Mesenteric fat pad (tissue), 1 donor: ENCODE data around the gene CCDC9B. TPM values are rescaled to one million over a fixed set of nuclear protein-coding genes. Genes with fewer than 3 reads are reported as not detected.
A peak's percentile ranks its signal among the peaks of the same experiment; 100 is the strongest.

Source experiments
- DNase-seq: peaks from one replicate; pipeline ENCODE4 v3.0.0-alpha.2; 2020; ENCODE audit warnings: low spot score
- long read RNA-seq: library from polyadenylated mRNA; unstranded; transcript quantifications from one replicate; pipeline ENCODE4 v2.0.0, GENCODE V29; 2020
- total RNA-seq: library from RNA; stranded (reverse); fragmentation: NEBNext Ultra II Directional; extraction: Animal tissue kit (Norgen Biotek cat#: 25700); gene quantifications from one replicate; pipeline ENCODE4 v1.2.1, GENCODE V29; 2021
- donor health status: DM: yes; HTN: yes; CAD: no.

Gene CCDC9B
- total RNA-seq, result 10.6 TPM
- long read RNA-seq, result 0 reads

DNA sequence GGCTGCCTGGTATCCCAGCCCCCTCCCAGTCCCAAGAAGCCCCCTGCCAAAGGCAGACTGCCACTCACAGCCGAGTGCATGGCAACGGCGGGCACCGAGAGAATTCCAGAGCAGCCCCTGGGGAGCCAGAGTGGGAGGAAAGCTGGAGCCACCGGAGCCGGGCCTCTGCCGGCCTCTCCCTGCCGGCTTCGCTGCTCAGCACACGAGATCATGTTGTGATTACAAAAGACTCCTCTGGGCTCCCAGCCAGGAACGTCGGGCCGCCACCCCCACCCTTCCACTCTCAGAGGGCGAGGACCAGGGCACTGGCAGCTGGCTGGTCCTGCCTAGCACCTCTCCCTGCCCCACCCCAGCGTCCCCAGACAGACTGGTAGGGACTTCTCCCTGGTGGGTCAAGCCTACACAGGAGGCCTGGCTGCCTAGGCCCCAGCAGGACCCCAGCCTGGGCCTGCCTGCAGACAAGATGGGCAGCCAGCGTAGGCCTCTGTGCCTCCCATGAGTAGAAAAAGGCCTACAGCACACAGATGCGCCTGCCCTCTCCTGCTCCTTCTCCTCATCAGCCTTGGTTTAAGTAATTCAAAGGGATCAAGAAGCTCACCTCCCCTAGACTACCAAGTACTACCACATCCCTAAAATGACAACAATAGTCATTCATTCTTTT lies at the start of gene CCDC9B:
TSS of gene CCDC9B (minus strand) at position 200 of the 661 bp plus-strand sequence. CDS start at position 80, 120 bp downstream.
- DNase-seq, result peak; percentile 95

DNA sequence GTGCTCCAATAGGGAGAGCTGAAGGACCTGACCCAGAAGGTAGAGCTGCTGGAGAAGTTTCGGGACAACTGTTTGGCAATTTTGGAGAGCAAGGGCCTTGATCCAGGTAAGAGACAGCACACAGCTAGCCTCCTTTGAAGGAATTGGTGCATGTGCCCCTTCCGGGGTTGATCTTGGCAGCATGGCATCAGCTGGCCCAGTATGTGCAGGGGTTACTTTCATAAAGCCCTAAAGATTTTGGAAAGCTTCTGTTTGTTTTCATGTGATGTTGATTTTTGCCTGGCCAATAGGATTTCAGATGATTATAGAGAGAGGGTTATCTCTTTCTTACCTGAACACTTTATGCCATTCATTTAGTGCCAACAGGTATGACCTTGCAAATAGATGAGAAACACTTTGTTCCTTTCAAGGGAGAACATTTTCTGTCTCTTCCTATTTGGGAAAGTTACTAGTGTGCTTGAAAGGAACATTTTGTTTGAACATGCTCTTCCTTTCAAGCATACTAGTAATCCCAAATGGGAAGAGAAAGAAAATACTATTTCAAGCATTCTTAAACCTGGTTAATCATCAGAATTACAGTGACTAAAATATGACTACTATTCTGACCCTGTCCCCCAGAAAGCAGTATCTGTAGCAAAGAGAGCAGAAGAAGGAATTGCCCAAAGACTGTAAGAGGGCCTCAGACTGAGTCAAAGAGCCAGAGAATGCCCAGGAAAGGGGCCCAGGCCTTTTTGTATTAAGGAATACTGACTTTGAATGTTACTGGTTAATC lies 49.3 kb upstream of the CCDC9B start:
- DNase-seq, result no peak

DNA sequence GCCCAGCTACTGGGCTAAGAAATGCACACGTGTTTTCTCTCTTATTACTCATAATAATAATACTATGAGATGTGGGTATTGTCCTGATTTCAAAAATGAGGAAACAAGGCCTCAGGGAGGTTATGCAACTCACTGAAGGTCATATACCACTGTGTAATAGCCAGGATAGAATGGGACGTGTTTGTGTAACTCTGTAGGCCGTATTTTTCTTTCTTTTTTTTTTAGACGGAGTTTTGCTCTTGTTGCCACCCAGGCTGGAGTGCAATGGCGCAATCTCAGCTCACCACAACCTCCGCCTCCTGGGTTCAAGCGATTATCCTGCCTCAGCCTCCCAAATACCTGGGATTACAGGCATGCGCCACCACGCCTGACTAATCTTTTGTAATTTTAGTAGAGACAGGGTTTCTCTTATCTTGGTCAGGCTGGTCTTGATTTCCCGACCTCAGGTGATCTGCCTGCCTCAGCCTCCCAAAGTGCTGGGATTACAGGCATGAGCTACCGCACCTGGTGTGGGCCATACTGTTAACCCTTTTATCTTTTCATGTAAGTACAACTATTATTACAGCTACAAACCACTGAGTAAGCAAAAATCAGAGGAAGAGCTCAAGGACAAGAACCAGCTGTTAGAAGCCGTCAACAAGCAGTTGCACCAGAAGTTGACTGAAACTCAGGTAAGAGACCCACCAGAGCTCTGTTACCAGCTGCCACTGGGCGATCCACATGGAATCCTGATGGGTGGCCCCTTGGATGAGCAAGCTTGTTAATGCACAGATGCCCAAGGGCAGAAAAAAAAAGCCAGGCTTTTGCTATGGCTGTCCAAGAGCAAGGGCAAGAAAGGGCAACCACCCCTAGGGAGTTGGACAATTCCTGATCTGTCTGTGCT lies 48.4 kb upstream of the CCDC9B start:
- DNase-seq, result no peak

DNA sequence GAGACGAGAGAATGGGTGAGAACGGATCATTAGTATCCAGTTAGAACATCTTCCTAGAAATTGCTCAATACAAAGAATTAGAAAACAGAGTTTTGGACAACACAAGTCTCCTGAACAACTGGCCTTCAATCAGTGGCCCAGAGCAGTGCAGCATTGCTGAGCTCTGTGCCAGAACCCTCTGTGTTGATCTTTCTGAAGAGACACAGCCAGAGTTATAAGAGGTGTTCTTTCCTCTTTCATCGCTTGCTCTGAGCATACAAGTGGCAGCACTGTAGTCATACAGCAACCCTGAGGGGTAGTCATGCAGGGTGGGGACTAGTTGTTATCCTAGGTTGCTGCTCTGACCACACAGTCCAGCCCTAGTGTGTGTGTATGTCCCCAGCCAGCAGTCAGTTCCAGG lies 45.7 kb upstream of the CCDC9B start:
- no peak for DNase-seq

DNA sequence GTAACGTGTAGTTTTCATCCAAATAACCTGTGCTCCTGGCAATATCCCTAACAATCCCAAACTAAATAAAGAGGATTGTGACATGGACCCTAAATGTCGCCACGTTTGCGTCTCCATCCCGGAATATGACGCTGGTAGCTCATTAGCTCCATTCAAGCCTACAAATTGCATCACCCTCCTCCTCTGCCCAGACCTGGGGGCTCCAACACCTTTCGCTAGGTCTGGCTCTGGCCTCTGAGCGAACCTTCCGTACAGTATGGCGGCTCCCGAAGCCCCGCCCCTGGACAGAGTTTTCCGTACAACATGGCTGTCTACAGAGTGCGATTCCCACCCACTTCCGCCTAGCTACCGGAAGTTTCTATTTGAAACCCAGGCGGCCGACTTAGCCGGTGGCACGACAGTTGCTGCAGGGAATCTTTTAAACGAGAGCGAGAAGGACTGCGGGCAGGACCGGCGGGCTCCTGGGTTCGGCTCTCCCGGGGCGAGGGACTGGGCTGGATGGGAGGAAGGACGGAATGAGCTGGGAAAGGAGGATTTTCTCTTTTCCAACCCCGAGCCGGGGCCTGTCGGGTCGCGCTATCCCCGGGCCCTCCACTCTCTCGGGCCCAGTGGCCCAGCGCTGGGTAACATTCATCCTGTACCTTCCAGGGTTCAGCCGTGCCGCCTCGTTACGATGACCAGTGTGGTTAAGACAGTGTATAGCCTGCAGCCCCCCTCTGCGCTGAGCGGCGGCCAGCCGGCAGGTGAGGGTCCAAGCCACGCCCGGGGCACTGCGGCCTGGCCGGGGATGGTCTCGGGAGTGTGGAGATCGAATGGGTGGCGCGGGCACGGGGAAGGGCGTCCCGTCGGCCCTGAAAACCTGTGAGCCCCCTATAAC lies 42.1 kb upstream of the CCDC9B start, which contains the start of gene KNSTRN:
TSS of gene KNSTRN (plus strand) at position 142 of the 877 bp plus-strand sequence. CDS start at position 257, 115 bp downstream.
- peak; percentile 95 for DNase-seq

DNA sequence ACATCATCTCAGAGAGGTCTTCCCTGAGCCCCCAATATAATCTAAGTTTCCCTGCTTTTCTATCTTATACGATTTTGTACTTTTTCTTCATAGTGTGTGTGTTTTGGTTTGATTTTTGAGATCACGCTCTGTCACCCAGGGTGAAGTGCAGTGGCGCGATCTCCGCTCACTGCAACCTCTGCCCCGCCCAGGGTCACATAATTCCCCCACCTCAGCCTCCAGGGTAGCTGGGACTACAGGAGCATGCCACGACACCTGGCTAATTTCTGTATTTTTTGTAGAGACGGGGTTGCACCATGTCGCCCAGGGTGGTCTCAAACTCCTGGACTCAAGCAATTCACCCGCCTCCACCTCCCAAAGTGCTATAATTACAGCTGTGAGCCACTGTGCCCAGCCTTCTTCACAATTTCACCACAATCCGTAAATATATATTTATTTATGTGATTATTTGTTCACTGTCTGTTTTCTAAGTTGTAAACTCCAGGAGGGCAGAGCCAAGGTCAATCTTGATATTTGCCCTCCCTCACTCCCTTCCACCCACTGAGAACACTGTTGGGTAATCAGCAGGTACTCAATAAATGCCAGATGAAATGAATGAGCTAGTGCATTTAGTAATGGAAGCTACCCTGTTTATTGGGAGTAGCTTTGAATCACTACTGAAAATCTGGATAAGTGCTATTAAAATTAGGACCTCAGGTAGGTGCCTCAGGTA lies 41.2 kb upstream of the CCDC9B start:
- DNase-seq, result no peak

DNA sequence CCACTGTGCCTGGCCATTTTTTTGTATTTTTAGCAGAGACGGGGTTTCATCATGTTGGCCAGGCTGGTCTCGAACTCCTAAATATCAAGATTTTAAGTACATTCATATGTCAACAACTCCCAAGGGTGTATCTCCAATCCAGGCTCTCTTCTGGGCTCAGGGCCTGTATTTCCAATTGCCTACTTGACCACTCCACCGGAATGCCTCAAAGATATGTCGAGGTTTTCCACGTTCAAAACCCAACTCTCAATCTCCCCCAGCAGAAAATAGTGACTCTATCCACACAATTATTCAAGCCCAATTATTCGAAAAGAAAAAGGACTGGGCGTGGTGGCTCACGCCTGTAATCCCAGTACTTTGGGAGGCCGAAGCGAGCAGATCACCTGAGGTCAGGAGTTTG lies 39.9 kb upstream of the CCDC9B start:
- DNase-seq, result no peak

DNA sequence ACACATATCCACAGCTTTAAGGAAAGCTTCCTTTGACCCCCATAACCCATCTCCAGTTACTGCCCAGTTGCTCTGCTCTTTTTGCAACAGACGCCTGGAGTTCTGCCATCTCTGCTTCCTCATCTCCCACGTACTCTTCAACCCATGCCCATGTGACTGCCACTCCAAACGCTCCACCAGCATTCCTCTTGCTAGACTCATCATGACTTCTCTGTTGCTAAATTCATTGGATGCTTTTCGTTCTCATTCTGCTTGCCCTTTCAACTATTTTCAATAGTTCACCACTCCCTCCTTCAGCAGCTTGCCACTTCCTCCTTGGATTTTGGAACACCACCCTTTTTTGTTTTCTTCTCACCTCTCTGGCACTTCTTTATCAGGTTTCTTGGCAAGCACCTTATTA lies 39.1 kb upstream of the CCDC9B start:
- no peak for DNase-seq

DNA sequence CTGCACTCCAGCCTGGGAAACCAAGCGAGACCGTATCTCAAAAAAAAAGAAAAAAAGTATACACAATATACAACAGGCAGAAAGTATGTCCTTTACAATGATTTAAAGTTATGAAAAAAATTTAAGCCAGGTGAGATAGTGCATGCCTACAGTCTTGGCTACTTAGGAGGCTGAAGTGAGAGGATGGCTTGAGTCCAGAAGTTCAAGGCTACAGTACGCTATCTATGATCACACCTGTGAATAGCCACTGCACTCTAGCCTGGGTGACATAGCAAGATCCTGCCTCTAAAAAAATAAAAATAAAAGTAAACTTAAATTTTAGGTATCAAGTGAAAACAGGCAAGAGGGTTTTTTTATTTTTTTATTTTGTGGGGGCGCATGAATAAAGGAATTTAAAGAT lies 38.6 kb upstream of the CCDC9B start:
- DNase-seq, result no peak

DNA sequence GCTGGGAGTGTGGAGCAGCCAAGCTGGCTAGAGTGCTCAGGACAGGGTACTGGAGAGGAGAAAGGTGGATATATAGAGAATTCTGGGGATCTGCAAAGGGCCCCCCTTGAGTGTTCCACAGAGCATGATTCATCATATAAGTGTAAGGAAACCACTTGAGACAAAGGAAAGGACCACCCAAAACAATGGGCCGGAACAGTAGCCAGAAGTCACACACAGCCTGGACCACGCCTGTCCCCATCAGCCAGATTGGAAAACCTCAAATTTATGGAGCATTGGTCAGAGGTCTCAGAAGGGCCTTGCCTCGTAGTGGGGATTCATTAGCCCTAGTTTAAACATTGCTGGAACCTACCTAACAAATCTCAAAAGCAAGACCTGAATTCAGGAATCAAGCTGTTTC lies 36.9 kb upstream of the CCDC9B start:
- no peak for DNase-seq

DNA sequence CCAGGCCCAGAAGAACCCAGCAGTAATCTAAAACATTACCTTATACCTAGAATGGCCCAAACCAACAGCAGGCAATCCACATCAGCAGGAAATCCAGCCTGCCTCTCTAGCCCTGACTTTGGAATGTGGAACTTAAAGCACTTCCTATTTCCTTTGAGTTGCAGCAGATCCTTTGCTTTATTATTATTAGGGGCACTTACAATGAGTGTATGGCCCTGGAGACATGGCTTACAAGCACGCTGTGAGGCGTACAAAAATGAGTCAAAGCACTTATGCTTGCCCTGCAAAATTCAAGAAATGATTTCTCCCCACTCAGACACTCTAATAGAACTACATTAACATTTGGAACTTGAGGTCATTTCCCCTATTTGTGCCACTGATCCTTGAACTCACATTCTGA lies 32.2 kb upstream of the CCDC9B start:
- no peak for DNase-seq

DNA sequence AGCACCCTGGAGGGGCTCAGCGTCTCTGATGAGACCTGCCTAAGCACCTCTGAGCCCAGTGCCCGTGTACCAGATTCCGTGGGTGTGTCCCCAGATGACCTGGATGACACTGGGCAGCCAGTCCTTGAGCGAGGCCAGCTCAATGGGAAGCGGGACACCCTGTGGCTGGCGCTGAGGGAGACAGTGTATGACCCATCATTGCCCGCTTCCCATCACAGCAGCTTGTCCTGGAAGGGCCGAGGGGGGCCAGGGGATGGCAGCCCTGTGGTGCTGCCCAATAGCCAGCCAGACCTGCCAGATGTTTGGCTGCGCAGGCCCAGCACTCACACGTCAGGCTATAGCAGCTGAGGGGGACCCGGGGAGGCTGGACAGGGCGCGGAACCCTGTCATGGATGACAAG lies 29.2 kb upstream of the CCDC9B start:
- DNase-seq, result no peak

DNA sequence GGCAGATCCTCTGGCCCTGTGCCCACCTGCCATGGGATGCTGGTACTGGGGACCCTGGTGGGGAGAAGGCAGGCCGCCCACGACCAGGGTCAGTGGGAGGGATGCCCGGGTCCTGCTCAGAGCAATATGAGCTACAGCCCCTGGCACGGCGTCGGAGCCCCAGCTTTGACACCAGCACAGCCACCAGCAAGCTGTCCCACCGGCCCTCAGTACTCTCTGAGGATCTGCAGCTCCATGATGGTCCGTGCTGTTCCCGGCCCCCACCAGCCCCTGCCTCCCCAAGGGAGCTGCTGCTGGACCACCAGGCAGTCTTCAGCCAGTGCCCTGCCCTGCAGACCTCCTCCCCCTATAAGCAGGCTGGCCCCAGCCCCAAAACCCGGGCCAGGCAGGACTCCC lies 28.7 kb upstream of the CCDC9B start:
- DNase-seq, result no peak

DNA sequence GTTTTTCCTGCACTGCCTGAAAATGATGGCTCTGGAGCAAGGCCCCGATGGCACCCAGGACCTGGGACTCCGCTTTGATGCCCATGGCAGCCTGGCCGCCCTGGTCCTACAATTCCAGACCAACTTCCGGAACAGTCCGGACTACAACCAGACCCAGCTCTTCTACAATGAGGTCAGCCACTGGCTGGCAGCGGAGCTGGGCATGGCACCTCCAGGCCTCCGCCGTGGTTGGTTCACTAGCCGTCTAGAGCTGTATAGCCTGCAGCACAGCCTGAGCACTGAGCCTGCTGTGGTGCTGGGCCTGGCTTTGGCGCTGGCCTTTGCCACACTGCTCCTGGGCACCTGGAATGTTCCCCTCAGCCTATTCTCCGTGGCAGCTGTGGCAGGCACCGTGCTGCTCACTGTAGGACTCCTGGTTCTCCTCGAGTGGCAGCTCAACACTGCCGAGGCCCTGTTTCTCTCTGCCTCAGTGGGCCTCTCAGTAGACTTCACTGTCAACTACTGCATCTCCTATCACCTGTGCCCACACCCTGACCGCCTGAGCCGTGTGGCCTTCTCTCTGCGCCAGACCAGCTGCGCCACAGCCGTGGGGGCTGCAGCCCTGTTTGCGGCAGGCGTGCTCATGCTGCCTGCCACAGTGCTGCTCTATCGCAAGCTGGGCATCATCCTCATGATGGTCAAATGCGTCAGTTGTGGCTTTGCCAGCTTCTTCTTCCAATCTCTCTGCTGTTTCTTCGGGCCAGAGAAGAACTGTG lies 28.2 kb upstream of the CCDC9B start:
- no peak for DNase-seq

DNA sequence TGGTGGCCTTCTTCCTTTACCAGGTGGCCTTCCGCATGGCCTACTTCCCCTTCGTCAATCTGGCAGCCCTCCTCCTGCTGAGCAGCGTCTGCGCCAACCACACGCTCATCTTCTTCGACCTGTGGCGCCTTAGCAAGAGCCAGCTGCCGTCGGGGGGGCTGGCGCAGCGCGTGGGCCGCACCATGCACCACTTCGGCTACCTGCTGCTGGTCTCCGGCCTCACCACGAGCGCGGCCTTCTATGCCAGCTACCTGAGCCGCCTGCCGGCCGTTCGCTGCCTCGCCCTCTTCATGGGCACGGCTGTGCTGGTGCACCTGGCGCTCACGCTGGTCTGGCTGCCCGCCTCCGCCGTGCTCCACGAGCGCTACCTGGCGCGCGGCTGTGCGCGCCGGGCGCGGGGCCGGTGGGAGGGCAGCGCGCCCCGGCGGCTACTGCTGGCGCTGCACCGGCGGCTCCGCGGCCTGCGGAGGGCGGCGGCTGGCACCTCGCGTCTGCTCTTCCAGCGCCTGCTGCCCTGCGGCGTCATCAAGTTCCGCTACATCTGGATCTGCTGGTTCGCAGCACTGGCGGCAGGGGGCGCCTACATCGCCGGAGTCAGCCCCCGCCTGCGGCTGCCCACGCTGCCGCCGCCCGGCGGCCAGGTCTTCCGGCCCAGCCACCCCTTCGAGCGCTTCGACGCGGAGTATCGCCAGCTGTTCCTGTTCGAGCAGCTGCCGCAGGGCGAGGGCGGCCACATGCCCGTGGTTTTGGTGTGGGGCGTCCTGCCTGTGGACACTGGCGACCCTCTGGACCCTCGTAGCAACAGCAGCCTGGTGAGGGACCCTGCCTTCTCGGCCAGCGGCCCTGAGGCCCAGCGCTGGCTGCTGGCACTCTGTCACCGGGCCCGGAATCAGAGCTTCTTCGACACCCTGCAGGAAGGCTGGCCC lies 27.2 kb upstream of the CCDC9B start:
- peak; percentile 93 for DNase-seq

DNA sequence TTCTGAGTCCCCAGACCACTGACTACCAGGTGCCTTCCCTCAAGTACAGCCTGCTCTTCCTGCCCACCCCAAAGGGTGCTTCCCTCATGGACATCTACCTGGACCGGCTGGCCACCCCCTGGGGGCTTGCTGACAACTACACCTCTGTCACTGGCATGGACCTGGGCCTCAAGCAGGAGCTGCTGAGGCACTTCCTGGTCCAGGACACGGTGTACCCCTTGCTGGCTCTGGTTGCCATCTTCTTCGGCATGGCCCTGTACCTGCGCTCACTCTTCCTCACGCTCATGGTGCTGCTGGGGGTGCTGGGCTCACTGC lies 26.6 kb upstream of the CCDC9B start:
- DNase-seq, result no peak

DNA sequence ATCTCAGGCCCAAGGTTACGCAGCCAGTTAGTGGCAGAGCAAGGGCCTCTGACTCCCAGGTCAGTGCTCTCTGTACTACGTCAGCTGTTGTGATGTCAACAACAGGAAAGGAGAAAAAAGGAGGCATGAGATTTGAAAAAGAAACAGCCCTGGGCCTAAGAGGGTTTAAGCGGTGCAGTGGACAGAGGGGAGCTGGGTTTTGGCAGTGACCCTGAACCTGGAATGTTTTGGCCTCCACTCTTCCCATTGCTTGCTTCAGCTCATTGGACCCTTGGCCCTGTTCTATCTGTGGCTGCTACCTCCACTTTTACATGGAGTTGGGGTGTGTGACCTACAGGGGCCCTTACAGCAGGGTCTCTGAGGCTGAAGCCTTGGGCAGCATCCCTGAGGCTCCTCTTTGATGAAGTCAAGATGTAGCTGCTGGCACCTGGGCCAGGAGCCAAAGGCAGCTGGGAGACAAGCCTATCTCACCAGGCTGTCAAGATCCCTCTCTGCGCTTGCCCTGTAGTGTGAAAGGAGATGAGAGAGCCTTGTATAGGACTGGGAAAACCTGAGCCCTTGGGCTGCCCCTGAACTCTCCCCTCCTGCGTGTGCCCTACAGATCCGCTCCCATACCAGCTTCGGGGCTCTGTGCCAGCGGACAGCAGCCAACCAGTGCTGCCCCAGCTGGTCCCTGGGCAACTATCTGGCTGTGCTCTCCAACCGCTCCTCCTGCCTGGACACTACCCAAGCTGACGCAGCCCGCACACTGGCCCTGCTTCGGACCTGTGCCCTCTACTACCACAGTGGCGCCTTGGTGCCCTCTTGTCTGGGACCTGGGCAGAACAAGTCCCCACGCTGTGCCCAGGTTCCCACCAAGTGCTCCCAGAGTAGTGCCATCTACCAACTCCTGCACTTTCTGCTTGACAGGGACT lies 26.0 kb upstream of the CCDC9B start:
- no peak for DNase-seq
